Measurements from ENCODE around the gene FAM210B.

DNA sequence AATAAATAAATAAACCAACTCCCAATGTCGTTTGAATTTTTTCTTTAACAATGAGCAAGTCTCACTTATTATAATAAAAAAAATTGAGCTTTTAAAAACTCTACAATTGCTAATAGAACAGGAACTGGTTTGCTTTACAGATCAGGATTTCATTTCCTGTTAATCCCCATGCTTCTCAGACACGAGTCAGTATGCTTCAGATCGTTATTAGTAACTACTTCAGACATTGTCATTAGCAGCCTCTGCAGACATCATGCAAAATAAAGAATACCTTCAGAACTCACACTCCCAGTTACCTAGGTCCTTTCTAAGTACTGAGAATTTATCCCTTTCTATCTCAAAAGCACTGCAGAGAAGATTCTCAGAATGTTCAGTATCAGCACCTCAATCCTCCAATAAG lies 10.0 kb upstream of the FAM210B start:
- TF ChIP-seq, protein P1, sequence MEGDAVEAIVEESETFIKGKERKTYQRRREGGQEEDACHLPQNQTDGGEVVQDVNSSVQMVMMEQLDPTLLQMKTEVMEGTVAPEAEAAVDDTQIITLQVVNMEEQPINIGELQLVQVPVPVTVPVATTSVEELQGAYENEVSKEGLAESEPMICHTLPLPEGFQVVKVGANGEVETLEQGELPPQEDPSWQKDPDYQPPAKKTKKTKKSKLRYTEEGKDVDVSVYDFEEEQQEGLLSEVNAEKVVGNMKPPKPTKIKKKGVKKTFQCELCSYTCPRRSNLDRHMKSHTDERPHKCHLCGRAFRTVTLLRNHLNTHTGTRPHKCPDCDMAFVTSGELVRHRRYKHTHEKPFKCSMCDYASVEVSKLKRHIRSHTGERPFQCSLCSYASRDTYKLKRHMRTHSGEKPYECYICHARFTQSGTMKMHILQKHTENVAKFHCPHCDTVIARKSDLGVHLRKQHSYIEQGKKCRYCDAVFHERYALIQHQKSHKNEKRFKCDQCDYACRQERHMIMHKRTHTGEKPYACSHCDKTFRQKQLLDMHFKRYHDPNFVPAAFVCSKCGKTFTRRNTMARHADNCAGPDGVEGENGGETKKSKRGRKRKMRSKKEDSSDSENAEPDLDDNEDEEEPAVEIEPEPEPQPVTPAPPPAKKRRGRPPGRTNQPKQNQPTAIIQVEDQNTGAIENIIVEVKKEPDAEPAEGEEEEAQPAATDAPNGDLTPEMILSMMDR (IDR thresholded peaks at IDR 0.05; ENCODE audit: low read length), result no peak
- TF ChIP-seq EZH2 (optimal IDR thresholded peaks at IDR 0.05; ENCODE audit: low read depth, low read length) (no peak), EZH2phosphoT487 (IDR thresholded peaks at IDR 0.05; ENCODE audit: low read length) (no peak)
